Stimulated activated CD4-positive, alpha-beta T cell treated with anti-CD3 and anti-CD28 coated beads, Interleukin-12 subunit alpha, Interleukin-12 subunit beta, amount 100 ng/mL, for 24 hours (primary cell): ENCODE measurements around the gene PELI3.
A peak's percentile ranks its signal among the peaks of the same experiment; 100 is the strongest.

Experiments
- DNase-seq, 2 experiments: peaks; one replicate each; pipeline ENCODE4 v3.0.0-alpha.2; 2020; ENCODE audit warnings: low read depth in 2 of 2

PELI3 gene

DNA sequence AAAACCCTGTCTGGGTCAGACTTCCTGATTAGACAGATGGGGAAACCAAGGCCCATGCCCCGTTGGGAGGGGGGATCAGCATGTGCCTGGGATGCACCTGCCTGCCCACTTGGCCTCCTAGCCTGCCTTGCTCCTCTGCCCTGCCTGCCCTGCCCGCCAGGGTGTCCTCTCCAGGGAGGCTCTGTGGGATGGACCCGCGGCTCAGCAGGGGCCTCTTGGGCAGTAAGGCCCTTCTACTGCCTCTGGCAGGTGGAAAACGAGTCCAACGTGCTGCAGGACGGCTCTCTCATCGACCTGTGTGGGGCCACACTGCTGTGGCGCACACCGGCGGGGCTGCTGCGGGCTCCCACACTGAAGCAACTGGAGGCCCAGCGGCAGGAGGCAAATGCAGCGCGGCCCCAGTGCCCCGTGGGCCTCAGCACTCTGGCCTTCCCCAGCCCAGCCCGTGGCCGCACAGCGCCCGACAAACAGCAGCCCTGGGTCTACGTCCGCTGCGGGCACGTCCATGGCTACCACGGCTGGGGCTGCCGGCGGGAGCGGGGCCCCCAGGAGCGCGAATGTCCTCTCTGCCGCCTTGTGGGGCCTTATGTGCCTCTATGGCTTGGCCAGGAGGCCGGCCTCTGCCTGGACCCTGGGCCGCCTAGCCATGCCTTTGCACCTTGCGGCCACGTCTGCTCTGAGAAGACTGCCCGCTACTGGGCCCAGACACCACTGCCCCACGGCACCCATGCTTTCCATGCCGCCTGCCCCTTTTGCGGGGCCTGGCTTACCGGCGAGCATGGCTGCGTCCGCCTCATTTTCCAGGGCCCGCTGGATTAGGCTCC, 8.9 kb downstream of the PELI3 start:
- no peak for DNase-seq

DNA sequence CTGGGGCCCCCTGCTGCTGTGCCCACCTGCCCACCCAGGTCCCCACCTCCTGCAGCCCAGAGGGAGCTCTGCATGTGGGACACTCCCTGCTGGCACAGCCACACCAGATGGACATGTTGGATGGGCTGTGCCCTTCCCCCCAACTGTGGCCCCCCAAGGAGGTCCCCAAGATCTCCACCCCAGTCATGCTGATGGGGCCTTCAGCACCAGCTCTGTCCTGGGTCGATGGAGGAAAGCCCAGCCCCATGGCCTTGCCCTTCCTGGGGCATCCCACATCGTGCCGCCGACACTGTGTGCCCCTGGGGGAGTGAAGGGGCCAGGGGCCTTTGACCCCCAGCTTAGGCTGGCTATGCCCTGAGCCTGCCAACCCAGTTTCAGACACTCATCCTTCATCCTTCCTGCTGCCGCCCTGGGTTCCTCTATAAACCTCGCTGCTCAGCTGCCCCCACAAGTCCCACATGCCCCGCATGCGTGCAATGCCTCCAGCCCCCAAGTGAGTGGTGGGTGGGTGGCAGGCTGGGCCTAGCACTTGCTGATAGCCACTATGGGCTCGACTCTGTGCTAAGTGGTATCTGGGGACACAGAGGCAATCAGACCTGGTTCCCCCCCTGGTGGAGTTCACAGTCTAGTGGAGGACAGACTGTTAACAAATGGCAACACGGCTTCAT, 9.6 kb downstream of the PELI3 start:
- no peak for DNase-seq

DNA sequence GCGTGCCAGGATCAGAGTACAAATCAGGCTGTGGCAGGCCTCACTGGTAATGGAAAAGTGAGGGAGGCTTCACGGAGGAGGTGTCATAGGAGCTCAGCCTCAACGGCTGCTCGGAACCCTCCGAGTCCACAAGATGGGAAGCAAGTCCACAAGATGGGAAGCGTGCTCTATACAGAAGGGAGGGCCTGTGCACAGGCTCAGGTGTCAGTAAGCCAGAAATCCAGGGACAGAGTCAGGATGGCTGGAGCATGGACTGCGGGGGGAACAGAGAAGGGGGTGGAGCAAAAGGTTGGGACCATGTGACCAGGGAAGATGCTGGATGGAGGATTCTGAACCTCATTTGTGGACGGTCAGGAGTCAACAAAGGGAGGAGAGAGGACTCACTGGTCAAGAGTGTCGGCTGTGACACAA, 10.1 kb downstream of the PELI3 start:
- DNase-seq = no peak

DNA sequence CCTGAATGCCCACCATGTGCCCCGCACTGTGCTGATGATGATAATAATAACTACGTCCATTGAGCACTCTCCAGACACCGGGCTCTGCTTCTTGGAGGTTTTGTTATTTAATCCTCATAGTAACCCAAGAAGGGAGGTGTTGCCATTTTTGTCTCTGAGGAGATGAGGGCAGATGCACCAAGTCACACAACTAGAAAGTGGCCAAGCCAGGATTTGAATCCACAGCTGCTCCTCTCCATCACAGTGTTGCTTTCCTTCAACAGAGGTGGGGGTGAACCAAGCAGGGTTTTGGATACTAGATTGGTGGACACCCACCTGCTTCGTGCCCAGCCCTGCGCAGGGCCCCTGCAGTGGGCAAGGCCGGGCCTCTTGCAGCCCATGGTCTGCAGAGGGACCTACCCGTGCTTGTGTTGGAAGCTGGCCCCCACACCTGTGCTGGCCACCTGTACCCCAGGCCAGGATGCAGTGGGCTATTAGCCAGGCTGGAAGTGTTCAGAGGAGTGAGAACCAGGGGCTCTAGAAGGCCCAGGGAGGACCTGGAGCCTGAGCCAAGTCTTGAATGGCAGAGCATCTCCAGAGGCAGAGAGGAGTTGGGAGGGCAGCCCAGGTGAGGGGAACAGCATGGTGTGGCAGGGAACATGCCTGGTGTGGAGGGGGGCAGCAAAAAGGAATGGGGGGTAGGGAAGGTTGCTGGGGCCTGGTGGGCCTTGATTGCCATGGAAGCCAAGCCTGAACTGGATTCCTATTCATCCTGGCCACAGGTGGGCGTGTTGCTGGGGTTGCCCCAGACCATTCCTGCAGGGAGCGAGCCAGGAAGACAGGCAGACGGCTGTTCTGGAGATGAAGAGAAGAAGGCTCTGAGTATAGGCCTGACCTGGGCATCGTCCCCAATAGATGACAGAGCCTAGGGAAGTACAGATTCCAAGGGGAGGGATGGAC, 10.8 kb downstream of the PELI3 start:
- no peak for DNase-seq

DNA sequence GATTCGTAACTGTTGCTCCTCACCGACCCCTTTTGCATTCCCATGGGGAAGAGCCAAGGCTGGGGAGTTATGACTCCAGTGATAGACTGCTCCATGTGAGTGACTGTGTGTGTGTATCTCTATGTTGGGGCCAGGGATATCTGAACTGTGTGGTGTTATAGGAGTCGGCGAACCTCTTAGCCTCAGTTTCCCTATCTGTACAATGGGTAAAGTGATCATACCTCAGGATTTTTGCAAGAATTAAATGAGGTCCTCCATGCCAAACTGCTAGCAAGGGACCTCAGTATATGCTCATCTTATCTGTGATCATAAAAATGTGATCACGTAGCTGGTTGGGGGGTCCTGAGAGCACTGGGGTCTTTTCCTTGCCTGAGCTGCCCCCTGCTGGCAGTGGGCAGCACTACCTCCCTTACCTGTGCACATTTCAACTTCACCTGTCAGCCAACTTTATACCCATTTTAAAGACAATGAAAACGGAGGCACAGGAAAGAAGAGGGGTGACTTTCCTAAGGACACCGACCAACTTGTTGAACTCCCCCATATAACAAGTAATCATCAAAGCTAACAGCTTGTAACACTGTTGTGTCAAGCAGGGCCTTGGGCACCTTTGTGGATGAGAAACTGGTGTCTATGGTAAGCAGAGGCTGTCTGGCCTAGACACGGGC, 12.2 kb downstream of the PELI3 start:
- no peak for DNase-seq

DNA sequence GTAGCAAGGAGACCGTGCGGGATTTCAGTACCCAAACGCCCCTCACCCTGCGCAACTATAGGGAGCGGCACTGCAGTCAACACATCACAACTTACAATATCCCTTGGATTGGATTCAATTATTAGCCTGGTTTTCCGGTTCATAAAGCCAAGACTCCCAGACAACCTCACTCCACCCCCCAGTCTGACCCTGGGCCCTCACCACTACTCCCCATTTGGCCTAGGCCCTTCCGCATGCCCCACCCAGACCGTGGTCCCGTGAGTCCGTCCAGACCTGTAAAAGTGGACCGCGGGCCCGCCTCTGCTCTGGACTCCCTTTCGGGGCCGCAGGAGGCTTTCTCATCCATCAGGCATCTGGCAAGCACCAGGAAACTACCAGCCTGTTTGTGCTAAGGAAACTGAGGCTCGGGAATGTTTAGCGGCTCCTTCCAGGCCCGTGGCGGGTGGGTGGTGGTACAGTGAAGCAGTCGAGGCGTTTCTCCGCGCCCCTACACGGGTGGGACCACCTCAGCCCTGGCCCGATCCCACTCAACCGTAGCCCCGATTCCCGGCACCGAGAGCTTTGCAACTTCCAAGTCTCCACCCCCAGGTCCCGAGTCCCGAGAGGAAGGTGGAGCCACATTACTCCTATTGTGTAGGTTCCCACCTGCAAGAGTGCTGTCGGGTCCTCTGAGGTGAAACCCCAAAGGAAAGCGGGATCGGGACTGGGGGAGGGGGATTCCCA, 12.8 kb downstream of the PELI3 start:
- peak in 1 of 2 experiments; percentile 15 for DNase-seq

DNA sequence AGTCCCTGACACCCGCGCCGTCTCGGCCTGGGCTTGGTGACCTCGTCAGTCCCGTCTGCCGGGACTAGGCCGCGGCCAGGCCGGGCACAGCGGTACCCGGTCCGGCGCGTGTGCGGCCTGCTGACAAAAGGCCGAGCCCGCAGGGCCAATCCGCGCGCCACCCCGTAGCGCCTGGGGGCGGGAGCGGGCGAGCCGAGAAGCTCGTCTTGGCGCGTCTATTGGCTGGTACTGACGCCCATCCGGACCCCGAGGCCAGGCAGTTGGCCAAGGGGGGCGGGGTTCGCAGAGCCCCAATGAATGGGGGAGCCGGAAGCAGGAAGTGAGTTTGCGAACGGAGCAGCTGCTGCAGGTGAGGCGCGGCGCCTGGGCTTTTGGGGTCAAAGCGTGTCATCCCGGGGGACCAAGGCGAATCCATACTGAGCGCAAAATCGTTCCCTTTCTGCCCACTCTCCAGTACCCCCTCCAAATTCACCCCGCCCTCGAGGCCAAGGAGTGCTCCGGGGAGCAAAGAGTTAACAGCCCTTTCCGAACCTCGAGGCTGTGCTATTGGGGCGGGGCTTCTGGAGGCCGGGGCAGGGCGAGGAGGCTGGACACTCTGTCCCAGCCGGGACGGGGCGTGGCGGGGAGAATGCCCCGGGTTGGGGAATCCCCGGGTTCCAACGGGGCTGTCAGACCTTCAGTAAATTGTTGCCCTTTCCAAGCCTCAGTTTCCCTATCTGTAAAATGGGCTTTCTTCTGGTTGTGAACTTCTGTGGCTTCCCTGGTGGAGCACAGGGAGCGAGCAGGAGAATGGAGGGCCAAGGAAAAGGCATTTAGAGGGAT, 13.6 kb downstream of the PELI3 start, which contains the start of gene DPP3:
Gene DPP3 (plus strand): TSS at position 318 of the 822 bp plus-strand sequence. CDS start 1,767 bp downstream, outside the sequence.
- peak; percentile 87 to 95 for DNase-seq

DNA sequence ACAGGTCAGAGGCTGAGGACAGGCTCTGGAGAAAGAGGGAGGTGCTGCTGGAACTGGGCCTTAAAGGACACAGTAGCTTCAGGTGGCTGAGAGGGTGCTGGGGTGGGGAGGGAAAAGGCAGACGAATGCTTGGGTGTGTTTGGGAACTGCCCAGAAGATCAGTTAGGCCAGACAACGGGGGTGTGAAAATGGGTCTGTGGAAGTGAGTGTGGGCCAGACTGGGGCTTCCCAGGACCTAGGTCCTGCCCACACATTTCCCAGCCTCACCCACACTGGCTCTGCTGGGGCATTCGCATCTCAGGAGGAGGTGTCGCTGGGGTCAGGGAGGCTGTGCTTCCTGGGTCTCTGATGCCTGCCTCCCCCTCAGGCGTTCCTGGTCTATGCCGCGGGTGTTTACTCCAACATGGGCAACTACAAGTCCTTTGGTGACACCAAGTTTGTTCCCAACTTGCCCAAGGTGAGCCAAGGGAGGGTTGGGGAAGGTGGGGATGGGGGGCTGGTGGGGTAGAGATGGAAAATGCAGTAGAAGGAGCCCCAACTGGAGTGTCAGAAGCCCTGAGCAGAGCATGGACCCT, 18.2 kb downstream of the PELI3 start:
- no peak for DNase-seq

DNA sequence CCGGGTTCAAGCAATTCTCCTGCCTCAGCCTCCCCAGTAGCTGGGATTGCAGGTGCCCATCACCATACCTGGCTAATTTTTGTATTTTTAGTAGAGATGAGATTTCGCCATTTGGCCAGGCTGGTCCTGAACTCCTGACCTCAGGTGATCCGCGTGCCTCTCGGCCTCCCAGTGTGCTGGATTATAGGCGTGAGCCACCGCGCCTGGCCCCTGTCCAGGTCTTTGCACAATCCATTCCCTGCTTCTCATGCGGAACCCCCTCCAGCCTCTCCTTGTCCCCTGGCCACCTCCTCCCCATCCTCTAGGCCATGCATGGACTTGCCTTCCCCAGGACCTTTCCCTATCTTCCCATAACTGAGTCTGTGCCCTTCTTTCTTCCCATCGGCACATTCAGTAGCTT, 22.3 kb downstream of the PELI3 start:
- DNase-seq = no peak

DNA sequence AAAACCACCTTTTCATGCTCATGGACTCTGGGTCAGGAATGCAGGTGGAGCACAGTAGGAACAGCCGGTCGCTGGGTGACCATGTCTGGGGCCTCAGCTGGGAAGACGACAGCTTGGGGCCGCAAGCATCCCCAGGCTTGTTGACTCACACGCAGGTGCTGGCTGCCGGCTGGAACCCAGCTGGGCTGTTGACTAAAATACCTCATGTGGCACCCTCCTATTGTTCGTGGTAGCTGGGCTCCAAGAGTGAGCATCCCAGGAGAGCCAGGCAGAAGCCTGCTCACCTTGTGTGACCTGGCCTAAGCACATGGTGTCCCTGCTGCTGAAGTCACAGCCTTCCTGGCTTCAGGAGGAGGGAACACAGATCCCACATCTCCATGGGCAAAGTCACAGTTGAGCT, 22.9 kb downstream of the PELI3 start:
- no peak for DNase-seq

DNA sequence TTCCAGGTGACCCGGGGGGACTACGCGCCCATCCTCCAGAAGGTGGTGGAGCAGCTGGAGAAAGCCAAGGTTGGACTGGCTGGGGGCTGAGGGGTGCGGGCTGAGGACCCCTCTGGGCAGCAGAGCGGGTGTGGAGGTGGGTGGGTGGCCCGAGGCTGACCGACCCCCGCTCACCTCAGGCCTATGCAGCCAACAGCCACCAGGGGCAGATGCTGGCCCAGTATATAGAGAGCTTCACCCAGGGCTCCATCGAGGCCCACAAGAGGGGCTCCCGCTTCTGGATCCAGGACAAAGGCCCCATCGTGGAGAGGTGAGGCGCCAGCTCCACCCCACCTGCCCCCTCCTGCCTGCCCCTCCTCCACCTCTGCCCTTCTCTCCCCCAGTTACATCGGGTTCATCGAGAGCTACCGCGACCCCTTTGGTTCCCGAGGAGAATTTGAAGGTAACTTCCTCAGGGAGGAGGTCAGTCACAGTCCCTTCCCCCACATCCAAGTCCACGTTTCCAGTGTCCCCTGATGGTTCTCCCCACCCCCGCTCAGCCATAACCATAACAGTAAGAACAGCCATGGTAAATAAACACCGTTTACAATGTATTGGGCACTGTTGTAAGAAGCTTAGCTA, 24.7 kb downstream of the PELI3 start:
- no peak for DNase-seq

DNA sequence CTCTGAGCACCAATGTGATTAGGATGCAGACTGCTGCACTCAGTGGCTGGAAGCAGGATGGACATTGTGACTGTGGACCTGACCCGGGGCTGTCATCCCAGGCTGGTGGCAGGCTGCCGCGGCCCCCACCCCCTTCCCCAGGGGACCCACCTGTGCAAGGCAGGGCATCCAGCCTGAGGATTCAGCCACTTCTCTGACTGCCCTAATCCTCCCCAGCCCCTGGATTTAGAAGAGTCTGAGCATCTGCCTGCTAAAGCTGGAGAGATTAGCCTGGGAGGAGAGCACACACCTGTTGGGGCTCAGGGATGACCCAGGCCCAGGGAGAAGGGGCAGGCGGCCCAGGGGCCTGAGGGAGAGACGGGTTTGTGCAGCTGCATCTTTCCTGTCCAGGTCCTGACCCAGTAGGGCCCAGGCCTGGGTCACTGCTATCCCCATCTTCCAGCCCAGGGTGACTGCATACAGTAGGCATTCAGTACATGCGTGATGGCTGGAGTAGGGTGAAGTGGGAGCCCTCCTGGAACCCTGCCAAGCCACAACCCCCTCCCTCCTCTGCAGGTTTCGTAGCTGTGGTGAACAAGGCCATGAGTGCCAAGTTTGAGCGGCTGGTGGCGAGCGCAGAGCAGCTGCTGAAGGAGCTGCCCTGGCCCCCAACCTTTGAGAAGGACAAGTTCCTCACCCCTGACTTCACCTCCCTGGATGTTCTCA, 25.6 kb downstream of the PELI3 start:
- DNase-seq = no peak

DNA sequence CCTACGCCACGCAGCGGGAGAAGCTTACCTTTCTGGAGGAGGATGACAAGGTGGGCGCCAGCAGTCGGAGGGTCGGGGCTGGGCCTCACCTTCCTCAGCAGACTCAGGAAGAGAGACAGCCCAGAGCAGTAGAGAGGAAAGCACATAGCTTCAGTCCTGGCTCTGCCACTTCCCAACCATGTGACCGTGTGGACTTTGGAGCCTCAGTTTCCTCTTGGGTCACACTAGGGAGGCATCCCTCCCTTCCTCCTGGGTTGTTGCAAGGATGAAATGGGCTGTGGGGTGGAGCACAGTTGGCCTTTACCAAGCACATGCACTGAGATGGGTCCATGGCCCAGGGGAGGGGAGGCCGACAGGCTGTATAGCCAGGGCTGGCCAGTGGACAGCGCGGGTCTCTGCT, 26.4 kb downstream of the PELI3 start:
- DNase-seq = no peak

DNA sequence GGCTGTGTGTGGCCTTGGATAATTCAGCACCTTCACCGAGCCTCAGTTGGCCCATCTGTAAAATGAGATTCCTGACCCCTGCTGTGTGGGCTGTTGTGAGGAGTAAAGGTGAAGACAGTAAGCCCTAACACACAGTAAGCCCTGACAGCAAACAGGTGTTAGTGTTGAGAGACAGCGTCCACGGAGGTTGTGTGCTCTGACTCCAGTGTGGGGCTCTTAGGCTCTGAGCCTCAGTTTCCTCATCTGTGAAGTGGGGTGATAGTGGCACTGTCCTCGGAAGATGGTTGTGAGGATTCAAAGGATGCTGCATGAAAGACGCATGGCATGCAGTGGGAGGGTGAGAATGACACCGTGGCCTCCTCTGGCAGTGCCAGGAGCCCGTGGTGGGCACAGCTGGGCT, 27.8 kb downstream of the PELI3 start:
- no peak for DNase-seq

DNA sequence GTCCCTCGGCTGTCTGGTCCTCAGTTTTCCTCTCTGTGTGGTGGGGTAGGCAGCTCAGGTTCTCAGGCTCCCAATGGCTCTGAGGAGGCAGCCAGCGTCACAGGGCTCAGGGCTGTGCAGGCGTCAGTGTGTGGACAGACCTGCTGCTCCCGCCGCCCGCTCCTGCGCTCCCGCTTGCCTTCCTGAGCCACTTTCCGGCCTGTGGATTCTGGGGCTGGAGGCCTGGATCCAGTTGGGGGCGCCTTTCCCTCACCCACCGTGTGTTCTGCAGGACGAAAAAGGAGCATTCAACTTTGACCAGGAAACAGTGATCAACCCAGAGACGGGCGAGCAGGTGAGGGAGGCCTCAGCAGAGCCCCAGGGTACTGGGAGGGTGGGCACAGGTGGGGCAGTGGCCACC, 28.2 kb downstream of the PELI3 start:
- no peak for DNase-seq

DNA sequence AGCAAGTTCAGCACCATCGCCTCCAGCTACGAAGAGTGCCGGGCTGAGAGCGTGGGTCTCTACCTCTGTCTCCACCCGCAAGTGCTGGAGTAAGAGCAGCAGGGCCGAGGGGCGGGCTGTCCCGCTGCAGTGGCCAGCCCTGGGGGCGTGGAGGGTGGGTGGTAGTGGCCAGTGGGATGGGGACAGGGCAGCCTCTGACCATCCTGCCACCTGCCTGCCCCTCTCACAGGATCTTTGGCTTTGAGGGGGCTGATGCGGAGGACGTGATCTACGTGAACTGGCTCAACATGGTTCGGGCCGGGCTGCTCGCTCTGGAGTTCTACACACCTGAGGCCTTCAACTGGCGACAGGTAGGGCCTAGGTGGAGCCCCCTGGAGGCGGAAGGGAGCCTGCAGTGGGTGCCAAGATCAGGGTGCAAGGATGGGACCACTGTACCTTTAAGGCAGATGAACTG, 28.7 kb downstream of the PELI3 start:
- DNase-seq = no peak

DNA sequence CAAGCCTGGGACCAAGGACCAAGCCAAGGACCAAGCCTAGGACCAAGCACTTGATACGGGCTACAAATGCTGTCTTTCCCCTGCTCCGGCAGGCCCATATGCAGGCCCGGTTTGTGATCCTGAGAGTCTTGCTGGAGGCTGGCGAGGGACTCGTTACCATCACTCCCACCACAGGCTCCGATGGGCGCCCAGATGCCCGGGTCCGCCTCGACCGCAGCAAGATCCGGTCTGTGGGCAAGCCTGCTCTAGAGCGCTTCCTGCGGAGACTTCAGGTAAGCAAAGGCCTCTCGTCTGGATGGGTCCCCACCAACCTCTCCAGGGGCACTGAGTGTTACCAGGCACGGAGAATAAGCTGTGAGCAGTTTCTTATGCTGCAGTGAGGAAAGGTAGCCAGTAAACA, 30.5 kb downstream of the PELI3 start:
- no peak for DNase-seq

DNA sequence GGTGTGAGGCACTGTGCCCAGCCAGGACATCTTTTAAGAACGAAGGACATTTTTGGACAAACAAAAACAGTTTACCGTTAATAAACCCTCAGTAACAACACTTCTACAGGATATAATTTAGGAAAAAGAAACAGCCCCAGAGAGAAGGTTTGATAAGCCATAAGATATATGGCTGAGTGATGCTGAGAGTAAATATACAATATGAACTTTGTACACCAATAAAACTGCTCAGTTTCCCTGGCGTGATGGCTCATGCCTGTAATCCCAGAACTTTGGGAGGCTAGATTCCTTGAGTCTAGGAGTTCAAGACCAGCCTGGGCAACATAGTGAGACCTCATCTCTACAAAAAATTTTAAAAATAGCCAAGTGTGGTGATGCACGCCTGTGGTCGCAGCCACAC, 31.8 kb downstream of the PELI3 start:
- DNase-seq = no peak
